Subcutaneous preadipocyte (primary cell): ENCODE data around the gene CHTOP. TPM values are rescaled to one million over a fixed set of nuclear protein-coding genes. Genes with fewer than 3 reads are reported as not detected.

Experiments used
- small RNA-seq: library from RNA; depleted of rRNA; stranded (forward); fragments of <200 nt; gene quantifications from one replicate; pipeline ENCODE3, GENCODE V24; 2012
- total RNA-seq: library from RNA; depleted of rRNA; stranded (reverse); fragments of >200 nt; gene quantifications from 2 replicates; pipeline ENCODE4 v1.2.3, GENCODE V29; 2012

The CHTOP gene, protein sequence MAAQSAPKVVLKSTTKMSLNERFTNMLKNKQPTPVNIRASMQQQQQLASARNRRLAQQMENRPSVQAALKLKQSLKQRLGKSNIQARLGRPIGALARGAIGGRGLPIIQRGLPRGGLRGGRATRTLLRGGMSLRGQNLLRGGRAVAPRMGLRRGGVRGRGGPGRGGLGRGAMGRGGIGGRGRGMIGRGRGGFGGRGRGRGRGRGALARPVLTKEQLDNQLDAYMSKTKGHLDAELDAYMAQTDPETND
- 33.1 and 46.3 TPM in 2 replicates for total RNA-seq

DNA sequence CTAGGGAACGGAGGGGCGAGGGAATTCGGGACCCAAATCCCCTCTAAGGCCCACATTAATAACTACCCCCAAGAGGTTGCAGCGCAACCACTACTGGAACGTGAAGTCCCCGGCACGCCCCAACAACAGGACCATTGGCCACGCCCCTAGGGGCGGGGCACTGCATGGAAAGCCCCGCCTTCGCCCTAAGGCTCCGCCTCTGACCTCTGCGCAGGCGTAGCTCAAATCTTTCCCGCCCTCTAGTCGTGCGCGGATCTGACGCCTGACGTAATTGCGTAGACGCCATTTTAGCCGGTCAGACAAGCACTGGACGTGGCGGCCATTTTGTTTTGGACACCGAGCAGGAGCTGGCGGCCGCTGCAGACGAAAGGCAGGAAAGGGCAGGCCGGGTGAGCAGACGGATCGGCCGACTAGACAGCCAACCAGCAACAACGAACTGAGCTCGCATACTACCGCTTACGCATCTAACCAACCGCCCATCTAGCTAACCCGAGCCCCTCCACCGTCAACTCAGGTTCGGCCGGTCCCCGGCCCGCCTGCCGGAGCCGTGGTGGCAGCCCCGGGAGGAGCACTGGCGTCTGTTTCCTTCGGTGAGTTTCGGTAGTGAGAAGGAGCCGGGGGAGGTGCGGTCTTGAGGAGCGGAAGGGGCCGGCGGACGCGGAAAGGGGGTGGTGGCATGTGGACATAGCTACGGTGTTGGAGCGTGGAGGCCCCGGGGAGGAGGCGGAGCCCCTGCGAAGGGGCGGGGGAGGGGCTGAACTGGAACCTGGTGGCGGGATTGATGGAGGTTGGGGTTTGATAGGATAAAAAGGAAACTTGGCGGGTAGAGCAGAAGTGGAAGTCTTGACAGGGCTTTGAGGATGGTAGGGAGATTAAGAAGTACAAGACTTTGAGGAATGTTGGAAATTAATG is at the start of gene CHTOP:
Gene CHTOP, plus strand, starts transcription at position 313 of the 912 bp plus-strand sequence. CDS start 2,523 bp downstream, outside the sequence.

DNA sequence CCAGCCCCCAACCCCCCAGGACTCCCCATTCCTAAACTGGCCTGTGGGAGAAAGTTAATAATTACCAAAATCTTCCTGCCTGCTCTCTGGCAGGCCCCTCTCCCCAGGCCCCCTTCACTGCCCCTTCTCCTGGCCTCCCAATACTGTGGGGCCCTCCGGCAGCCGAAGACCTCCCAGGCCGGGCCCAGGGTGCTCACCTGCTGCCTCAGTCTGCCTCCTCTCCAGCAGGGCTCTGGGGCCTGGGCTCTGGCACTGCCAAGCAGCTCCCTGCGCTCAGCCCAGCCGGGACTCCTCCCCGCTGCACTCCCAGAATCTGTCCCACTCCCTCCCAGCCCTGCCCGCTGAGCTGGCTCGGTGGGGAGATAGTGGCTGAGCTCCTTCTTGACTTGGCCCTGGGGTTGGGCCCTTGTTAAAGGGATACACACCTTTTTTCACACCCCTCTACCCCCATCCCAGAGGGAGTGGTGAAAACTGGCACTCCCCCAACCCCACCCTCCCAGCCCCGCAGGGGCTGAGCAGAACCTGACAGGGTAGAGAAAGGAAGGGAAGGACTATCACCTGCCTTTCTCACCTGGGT is 21.0 kb upstream of the CHTOP start, which contains the start of gene S100A16:
Gene S100A16, minus strand, starts transcription at position 383 of the 577 bp plus-strand sequence. CDS start 4,986 bp downstream, outside the sequence.

DNA sequence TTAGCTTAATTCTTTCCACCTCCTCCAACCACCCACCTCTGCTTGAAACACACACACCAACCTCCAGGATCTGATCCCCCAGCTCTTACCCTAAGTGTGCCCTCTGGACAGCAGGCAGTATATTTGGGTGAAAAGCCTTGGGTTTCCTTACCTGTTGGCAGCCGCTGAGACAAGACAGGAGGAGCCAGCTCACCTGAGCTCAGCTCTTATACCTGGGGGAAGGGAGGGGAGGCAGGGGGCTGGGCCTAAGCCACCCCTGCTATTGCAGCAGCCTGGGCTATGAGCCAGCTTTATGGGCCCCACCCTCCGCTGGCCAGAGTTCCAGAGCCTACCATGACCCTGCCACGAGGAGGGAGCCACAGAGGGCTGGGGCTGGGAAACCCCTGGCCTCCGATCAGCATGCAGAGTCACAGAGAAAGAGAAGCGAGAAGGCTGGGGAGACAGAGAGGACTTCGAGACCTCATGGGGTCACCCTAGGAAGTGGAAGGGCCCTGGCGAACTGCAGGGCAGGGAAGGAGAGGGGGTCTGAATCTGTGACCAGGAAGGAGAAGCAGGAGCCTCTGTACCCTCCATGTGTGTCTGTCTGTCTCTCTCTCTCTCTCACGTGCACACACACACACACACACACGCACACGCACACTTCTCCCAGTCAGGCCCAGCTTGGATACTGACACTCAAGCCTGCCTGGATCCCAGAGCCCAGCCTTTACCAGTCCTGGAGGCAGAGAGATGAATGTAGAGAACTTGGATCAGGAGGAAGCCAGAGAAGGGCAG is 17.5 kb upstream of the CHTOP start, which contains the start of gene S100A14:
Gene S100A14, minus strand, starts transcription at position 182 of the 773 bp plus-strand sequence. CDS start 467 bp downstream, outside the sequence.

DNA sequence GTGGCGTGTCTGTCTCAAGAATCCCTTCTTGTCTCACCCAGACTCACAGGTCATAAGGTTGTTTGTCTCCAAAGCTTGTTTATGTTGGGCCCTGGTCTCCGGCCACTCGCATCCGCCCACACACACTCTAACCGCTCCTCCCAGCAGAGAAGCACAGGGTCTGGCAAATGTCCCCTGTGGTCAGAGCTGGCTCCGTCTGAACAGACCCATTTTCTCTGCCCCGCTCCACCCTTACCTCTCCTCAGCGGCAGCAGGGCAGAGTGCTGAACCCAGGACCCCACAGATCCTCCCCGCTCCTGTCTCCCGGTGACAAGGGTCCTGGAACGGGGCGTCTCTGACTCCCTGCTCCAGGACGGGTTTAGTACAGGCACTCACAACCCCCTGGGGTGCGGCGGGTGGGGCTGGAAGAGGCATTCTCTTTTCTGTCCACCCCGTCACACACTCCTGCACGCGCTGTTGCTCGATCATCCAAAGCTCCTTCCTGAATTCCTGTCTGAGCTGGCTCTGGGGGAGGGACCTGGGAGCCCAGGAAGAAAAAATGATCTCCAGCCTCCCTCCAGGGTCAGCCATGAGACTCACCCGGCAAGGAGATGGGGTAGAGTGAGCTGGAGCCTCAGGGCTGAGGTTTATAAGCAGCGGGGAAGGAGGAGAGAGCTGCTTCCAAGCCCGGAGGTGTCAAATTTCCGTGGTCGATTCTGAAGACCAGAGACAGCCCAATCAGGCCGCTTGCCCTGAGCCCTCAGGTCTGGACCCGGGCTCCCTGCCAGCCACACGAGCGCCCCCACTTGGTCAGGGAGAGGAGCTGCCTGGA is 6.8 kb upstream of the CHTOP start, which contains the start of gene S100A13:
Gene S100A13, minus strand, starts transcription at position 602 of the 811 bp plus-strand sequence. CDS start 1,033 bp downstream, outside the sequence.

DNA sequence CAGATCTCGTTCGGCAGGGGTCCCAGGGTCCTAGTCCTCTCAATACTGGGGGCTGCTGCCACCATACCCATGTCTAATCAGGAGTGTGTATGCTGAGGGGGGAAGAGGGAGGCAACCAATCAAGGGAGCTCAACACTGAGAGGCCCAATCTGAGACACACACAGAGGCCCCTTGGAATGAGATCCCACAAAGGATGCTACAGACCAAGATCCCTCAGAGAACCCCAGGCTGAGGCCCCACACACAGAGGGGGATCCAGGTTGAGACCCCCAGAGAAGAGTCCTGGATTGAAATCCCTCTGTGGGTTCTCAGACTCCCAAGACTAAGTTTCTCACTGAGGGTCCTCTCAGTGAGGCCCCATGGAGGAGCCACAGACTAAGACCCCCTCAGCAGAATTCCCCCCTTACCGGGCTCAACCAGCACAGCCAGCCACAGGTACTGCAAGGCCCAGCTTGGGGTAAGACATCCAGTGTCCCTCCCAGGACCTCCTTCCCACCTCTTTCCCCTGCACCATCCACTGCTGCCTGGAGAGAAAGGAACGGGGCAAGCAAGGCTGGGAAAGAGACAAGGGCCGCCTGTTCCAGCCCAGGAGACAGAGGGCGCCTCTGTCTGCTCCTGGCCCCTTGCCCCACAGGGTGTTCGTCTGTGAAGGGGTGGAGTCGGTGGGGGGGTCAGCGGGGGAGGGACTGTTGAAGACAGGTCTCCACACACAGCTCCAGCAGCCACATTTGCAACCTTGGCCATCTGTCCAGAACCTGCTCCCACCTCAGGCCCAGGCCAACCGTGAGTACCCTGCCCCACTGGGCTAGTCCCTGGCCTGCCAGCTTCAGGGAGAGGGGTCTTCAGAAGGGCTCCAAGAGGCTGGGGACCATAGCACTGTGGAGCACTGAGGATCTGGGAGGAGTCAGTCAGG is 5.9 kb upstream of the CHTOP start, which contains the start of gene S100A1:
Gene S100A1, plus strand, starts transcription at position 720 of the 912 bp plus-strand sequence. CDS start 2,088 bp downstream, outside the sequence.

DNA sequence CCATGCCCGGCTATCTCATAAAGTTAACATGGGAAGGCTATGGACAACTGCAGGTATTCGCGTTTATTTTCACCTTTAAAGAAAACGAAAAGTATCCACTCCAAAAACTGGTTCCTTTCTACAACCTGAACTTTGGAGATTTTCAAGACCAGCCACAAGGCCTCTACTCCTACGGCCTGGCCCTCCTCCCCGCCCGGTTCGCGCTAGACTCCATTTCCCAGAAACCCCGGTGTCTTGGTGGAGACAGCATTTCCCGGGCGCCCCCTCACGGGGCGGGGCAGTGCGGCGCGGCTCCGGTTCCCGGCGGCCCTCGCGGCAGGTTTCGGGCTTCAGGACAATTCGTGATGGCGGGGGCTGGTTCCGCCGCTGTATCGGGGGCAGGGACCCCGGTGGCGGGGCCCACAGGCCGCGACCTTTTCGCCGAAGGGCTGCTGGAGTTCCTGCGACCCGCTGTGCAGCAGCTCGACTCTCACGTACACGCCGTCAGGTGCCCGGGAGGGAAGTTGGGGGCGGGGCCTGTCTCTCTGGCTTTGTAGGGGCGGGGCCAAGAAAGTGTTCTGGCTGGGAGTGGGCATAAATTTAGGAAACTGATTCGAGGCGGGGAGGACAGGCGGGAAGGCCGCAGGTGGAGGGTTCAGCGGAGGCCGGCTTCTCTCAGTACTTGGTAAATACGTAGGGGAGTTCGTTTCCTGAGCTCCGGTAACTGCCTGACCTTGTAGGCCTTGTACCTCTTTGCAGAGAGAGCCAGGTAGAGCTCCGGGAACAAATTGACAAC is 24.7 kb downstream of the CHTOP start, which contains the start of gene SNAPIN:
Gene SNAPIN, plus strand, starts transcription at position 304 of the 775 bp plus-strand sequence. Its CDS starts 41 bp downstream, at position 345.

DNA sequence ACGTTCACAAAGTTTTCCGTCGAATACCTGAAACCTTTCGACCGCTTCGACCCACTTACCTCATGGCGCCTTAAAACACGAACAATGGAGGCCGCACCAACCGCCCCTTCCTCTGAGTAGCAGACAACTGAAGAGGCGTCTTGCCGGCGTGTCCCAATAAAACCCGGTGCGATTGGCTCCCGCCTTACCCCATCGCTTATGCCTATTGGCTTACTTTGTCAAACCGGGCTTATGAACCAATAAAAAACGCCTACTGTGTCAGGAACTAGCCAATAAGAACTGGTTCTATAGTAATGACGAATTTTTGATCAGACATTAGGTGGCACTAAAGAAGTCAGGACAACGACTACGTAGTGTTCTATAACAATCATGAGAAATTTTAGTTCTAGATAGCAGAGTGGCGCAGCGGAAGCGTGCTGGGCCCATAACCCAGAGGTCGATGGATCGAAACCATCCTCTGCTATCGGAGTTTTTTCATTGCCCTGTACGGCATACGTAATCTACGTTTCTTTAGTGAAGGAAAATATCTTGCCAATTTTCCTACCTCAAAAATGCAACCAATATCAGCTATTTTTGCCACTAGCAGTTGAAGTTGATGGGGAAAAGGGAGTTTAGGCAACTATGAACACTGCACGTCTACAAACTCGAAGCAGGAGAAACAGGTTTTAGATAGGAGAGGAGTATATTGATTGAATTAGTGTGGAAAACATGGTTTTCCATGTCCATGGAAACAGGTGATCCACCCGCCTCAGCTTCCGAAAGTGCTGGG is 37.2 kb downstream of the CHTOP start, which contains the start of gene ILF2:
Gene ILF2, minus strand, starts transcription at position 135 of the 769 bp plus-strand sequence. Its CDS starts 71 bp downstream, at position 64.

DNA sequence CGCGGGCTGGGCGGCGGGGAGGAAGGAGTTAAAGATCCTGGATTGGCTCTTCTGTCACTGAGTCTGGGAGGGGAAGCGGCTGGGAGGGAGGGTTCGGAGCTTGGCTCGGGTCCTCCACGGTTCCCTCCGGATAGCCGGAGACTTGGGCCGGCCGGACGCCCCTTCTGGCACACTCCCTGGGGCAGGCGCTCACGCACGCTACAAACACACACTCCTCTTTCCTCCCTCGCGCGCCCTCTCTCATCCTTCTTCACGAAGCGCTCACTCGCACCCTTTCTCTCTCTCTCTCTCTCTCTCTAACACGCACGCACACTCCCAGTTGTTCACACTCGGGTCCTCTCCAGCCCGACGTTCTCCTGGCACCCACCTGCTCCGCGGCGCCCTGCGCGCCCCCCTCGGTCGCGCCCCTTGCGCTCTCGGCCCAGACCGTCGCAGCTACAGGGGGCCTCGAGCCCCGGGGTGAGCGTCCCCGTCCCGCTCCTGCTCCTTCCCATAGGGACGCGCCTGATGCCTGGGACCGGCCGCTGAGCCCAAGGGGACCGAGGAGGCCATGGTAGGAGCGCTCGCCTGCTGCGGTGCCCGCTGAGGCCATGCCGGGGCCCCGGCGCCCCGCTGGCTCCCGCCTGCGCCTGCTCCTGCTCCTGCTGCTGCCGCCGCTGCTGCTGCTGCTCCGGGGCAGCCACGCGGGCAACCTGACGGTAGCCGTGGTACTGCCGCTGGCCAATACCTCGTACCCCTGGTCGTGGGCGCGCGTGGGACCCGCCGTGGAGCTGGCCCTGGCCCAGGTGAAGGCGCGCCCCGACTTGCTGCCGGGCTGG is 44.9 kb downstream of the CHTOP start, which contains the start of gene NPR1:
Gene NPR1, plus strand, starts transcription at position 170 of the 818 bp plus-strand sequence. Its CDS starts 421 bp downstream, at position 591.

Small RNA genes lying within 50 kb of the gene (small RNA-seq; reads per million reads assigned to genes)
- gene MIR8083 = not detected

Other genes starting within 250 kb of the CHTOP start
- not detected in 2 replicates for gene S100A8, start 243.0 kb upstream of the CHTOP start, total RNA-seq
- not detected in 2 replicates for gene S100A7A, start 217.5 kb upstream of the CHTOP start, total RNA-seq
- gene S100A7, start 173.4 kb upstream of the CHTOP start, total RNA-seq = not detected in 2 replicates
- gene S100A6, start 98.1 kb upstream of the CHTOP start, total RNA-seq = 1,114 and 1,653 TPM in 2 replicates
- gene S100A5, start 93.1 kb upstream of the CHTOP start, total RNA-seq = 0.37 and 0.39 TPM in 2 replicates
- 432 and 695 TPM in 2 replicates for gene S100A4, start 88.3 kb upstream of the CHTOP start, total RNA-seq
- gene S100A3, start 84.8 kb upstream of the CHTOP start, total RNA-seq = 18.6 and 22.0 TPM in 2 replicates
- gene S100A2, start 68.2 kb upstream of the CHTOP start, total RNA-seq = 1.5 and 1.6 TPM in 2 replicates
- gene S100A16, start 20.9 kb upstream of the CHTOP start, total RNA-seq = 537 and 634 TPM in 2 replicates
- gene S100A14, start 17.7 kb upstream of the CHTOP start, total RNA-seq = 0.39 and 0.73 TPM in 2 replicates
- 75.7 and 148 TPM in 2 replicates for gene S100A13, start 6.6 kb upstream of the CHTOP start, total RNA-seq
- not detected in 2 replicates for gene S100A1, start 5.6 kb upstream of the CHTOP start, total RNA-seq
- 45.6 and 50.6 TPM in 2 replicates for gene SNAPIN, start 24.6 kb downstream of the CHTOP start, total RNA-seq
- 162 and 184 TPM in 2 replicates for gene ILF2, start 36.9 kb downstream of the CHTOP start, total RNA-seq
- gene NPR1, start 44.6 kb downstream of the CHTOP start, total RNA-seq = 6.2 and 6.3 TPM in 2 replicates
- 40.4 and 53.8 TPM in 2 replicates for gene INTS3, start 94.0 kb downstream of the CHTOP start, total RNA-seq
- gene SLC27A3, start 141.3 kb downstream of the CHTOP start, total RNA-seq = 14.3 and 19.4 TPM in 2 replicates